ENCODE measurements around the gene KCNN4. TPM values are rescaled to one million over a fixed set of nuclear protein-coding genes. Genes with fewer than 3 reads are reported as not detected.

Gene KCNN4
- total RNA-seq, 1 experiment from 2014 or later = 0.26 TPM

DNA sequence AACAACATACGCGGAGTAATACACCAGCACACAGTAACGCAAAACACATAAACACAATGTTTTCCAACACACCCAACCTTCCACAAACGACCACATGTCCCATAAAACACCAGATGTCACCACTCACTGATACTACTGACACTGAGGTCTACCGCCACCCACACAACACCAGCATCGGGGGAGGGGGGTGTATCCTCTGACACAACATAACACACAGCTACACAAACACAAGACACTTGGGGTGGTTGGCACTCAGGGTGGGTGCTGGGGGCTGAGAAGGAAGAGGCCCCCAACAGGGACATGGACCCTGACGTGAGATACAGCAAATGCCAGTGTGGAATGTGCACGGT is 1.5 kb upstream of the KCNN4 start:
- Histone ChIP-seq H3K18ac (ENCODE audit: insufficient read length, low read depth, low read length) (no peak overlapping the region), H4K8ac (replicated peaks; ENCODE audit: insufficient read length, low read depth, low read length) (no peak overlapping the region), H3K23me2 (ENCODE audit: insufficient read length, low read depth, low read length, poor library complexity, severe bottlenecking) (no peaks in the 10 kb centered on the region), H3K27me3 (ENCODE audit: insufficient read depth, low read length) (no peaks in the 10 kb centered on the region), H3K27ac (ENCODE audit: insufficient read length, low read depth, low read length) (no peak overlapping the region), H2BK120ac (ENCODE audit: low read depth, low read length, poor library complexity, severe bottlenecking) (no peak overlapping the region), H4K5ac (ENCODE audit: insufficient read length, low read depth, low read length) (no peak overlapping the region), H2AK5ac (ENCODE audit: insufficient read length, low read length) (no peak overlapping the region), H2BK12ac (ENCODE audit: insufficient read length, low read depth, low read length) (no peak overlapping the region), H4K91ac (ENCODE audit: insufficient read length, low read depth, low read length) (no peak overlapping the region), H2BK15ac (ENCODE audit: low read depth, low read length) (no peak overlapping the region), H2AFZ (ENCODE audit: low read length) (no peak overlapping the region), H2BK5ac (ENCODE audit: insufficient read length, low read length) (no peak overlapping the region), H3K23ac (ENCODE audit: insufficient read length, low read depth, low read length) (no peak overlapping the region), H3K9me3 (ENCODE audit: control insufficient read depth, low read depth, low read length) (no peaks in the 10 kb centered on the region), H3K9ac (ENCODE audit: extremely low read depth, insufficient read length, low read length) (no peak overlapping the region), H3T11ph (ENCODE audit: low read length) (no peak overlapping the region), H3K79me1 (ENCODE audit: insufficient read depth, low read depth, low read length, poor library complexity, severe bottlenecking) (no peaks in the 10 kb centered on the region), H2BK20ac (ENCODE audit: low read depth, low read length, poor library complexity, severe bottlenecking) (no peak overlapping the region), H3K14ac (ENCODE audit: insufficient read depth, low read length) (no peak overlapping the region), H3K4ac (ENCODE audit: low read depth, low read length) (no peak overlapping the region), H3K4me1 (ENCODE audit: insufficient read depth, low read length) (peaks cover 4% of the 10 kb centered on the region; the same call in 1 of the 2 replicates), H3K79me2 (ENCODE audit: insufficient read depth, low read length) (no peaks in the 10 kb centered on the region), H3K4me2 (ENCODE audit: insufficient read depth, insufficient read length, low read length) (no peak overlapping the region), H3K56ac (ENCODE audit: insufficient read length, low read depth, low read length) (no peak overlapping the region), H4K20me1 (ENCODE audit: control insufficient read depth, insufficient read depth, insufficient read length) (no peaks in the 10 kb centered on the region)
- no peak overlapping the region for H3K27ac Mint-ChIP-seq
- DNase-seq = no peak
- no peaks in the 10 kb centered on the region; a peak in 1 of 7 replicates for H3K36me3 Mint-ChIP-seq (ENCODE audit: insufficient read depth in 1 of 3, low read depth in 3 of 3)
- no CpG with 5 or more reads among the region's 8 CpGs for WGBS (ENCODE audit: extremely low coverage, insufficient read length, low lambda C conversion rate)
- peaks cover 21% of the 10 kb centered on the region for H3K27me3 Mint-ChIP-seq (ENCODE audit: low read depth)
- H3K4me3 Mint-ChIP-seq = peak overlapping the region in 1 of 2 experiments; percentile 15; a peak in 2 of 5 replicates
- no peaks in the 10 kb centered on the region; a peak in 1 of 5 replicates for H3K9me3 Mint-ChIP-seq
- H3K4me1 Mint-ChIP-seq = peaks cover 24 to 32% of the 10 kb centered on the region in 2 experiments
- TF ChIP-seq, protein P1, sequence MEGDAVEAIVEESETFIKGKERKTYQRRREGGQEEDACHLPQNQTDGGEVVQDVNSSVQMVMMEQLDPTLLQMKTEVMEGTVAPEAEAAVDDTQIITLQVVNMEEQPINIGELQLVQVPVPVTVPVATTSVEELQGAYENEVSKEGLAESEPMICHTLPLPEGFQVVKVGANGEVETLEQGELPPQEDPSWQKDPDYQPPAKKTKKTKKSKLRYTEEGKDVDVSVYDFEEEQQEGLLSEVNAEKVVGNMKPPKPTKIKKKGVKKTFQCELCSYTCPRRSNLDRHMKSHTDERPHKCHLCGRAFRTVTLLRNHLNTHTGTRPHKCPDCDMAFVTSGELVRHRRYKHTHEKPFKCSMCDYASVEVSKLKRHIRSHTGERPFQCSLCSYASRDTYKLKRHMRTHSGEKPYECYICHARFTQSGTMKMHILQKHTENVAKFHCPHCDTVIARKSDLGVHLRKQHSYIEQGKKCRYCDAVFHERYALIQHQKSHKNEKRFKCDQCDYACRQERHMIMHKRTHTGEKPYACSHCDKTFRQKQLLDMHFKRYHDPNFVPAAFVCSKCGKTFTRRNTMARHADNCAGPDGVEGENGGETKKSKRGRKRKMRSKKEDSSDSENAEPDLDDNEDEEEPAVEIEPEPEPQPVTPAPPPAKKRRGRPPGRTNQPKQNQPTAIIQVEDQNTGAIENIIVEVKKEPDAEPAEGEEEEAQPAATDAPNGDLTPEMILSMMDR (conservative IDR thresholded peaks at IDR 0.05) = no peak
